GM18861 (cell line): ENCODE measurements around the gene ZNF627.
"Not testable (repeated sequence)": the region's sequence is repeated elsewhere in the genome, so short reads cannot be mapped to it uniquely, and the experiment has no call there.

Experiments used
- ATAC-seq: cut with Tn5 transposase; IDR thresholded peaks from one replicate; pipeline ENCODE4 v1.9.1; 2021; ENCODE audit not compliant: unreplicated experiment

The ZNF627 gene

DNA sequence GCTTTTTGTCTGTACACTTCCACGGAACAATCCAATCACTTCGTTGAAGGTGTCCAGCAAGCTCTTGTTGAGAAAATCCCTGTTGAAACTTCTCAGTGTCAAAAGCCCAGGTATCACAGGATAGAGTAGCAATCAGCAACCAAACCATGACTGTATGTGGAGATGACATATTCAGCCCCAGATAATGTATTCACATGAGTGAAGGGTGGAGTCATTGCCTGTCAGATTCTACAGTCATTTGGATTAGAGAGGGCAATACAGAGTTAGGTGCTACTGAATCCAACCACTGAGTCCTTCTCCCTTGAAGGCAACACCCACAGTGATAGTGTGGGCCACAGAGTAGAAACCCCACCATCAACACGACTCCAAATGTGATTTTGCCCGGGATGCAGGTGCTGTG is 23.3 kb downstream of the ZNF627 start:
- ATAC-seq: no peak

DNA sequence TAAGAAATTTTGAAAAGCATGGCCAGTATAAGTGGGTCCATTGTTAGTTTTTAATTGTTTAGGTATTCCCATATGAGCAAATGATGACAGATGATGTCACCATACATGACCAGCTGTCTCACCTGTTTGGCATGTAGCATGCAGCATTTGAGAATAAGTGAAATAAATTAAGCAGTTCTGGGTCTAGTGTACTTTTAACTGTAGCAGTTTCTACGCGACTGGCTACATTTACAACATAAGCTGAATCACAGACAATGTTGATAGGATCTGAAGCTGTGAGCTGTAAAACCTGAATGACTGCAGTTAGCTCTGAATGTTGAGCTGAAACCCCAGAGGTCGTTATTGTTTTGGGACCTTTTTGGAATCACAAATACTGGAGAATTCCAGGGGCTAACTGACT is 25.1 kb downstream of the ZNF627 start:
- not testable (repeated sequence) for ATAC-seq

DNA sequence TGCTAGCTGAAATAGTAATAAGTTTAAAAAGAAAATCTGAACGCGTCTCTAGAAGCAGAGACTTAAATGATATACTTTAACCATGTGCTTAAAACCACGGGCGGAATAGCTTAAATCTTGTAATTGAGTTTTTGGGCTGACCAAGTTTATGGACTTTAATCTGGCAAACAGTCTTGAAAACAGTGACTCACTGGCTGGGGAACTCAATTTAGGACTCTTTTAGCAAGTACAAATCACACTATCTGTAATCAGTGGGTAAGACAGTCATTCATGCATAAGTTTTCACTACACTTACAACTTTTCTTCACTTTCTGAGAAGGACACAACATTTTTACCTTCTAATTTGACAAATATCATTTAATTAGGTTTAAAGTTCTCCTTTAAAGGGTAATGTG is 26.8 kb downstream of the ZNF627 start:
- ATAC-seq: no peak

DNA sequence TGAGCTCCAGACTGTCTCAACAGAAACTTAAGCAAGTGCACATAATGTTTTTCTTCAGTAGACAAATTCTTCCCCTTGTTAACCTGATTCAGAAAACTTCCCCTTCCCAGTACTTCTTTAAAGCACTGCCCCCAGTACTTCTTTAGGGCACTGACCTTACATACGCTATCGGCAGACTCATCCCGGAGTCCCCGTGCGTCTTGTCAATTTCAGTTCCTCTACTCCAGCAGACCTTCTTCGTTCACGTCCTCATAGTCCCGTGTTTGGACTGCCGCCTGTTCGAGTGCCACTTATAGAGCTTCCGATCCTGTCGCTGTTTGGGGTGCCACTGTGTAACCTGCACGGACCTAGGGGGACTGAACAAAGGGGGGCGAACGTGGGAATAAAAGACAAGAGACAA is 29.0 kb downstream of the ZNF627 start:
- ATAC-seq: no peak

DNA sequence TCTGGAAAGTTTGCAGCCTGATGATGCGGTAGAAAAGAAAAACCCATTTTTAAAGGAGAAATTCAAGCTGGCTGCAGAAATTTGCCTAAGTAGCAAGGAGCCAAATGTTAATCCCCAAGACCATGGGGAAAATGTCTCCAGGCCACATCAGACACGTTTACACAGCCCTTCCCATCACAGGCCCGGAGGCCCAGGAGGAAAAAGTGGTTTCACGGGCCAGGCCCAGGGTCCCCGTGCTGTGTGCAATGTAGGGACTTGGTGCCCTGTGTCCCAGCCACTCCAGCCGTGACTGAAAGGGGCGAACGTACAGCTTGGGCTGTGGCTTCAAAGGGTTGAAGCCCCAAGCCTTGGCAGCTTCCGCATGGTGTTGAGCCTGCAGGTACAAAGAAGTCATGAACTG is 35.9 kb downstream of the ZNF627 start:
- no peak for ATAC-seq

DNA sequence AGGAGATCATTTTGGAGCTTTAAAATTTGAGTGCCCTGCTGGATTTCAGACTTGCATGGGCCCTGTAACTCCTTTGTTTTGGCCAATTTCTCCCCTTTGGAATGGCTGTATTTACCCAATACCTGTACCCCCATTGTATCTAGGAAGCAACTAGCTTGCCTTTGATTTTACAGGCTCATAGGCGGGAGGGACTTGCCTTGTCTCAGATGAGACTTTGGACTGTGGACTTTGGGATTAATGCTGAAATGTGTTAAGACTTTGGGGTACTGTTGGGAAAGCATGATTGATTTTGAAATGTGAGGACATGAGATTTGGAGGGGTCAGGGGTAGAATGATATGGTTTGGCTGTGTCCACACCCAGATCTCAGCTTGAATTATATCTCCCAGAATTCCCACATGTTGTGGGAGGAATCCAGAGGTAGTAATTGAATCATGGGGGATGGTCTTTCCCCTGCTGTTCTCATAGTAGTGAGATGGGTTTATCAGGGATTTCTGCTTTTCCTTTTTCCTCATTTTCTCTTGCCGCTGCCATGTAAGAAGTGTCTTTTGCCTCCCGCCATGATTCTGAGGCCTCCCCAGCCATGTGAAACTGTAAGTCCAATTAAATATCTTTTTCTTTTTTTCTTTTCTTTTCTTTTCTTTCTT is 36.9 kb downstream of the ZNF627 start:
- not testable (repeated sequence) for ATAC-seq

DNA sequence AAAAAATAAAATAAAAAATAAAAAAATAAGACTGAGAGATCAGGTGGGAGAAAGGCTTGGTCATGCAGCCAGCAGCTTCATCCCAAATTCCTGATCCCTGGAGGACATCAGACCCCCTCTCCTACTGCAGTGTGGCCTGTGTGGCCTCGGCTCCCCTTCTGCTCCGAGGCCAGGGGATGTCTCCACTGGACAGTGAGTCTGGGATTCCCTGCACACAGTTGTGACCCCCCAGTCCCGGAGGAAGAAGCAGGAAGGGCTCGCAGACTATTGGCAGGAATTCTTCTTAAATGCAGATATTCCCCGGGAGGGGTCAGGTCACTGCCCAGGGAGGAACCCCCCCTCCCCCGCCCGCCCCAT is 41.9 kb downstream of the ZNF627 start:
- ATAC-seq: no peak

DNA sequence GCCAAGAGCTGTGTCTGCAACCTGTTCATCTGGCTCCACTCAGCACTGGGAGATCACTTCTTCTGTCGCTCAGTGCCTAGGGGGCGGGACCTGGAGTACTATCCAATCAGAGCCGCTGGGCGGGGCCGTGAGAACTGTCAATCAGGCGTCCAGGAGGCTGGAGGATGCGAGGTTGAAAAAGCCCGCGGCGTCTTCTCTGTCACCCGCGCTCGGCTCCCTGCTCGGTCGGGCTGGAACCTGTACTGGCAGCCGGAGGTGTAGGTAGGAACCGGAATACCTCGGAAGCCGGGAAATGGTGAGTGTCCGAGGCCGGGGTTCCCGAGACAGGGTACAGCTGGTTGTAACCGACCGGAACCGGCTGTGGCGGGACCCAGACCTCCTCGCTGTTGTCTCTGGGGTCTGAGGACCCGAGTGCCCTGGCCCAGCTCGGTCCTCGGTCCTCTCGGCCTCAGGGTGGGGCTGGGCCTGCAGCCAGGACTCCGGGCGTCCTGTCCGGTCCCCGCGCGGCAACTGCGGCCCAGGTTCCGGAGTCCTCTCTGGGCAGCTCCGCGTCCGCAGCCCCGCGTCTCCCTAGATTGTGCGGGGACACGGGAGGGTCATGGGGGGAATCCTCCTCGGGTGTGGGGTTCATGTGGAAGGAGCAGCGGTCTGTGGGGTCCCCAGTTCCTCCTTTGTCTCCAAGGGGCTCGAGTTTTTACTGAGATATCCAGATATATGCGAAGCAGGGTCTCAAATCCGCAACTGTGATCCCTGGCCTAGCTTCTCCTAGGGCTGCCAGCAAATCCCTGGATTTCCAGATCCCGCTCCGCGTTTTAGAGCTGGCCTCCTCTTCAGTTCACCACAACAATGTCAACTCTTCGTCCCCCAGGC is 42.6 kb downstream of the ZNF627 start:
- ATAC-seq: no peak

DNA sequence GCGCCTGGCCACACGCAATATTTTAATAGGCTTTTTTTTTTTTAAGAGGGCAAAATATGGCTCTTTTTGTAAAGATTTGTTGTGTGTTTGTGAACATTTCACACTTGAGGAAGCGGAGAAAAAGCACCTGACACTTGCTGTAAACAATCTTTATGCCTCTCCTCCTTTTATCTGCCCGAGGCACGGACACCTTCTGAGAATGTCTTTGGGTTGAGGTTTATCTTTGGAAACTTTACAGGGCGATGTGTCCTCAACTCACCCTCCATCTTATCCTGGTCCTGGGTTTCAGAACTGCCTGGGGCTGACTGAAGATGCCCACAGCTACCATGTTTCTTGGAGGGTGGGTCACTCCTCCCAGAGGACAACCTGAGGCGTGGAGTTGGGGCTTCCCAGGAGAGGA is 44.0 kb downstream of the ZNF627 start:
- ATAC-seq: no peak

DNA sequence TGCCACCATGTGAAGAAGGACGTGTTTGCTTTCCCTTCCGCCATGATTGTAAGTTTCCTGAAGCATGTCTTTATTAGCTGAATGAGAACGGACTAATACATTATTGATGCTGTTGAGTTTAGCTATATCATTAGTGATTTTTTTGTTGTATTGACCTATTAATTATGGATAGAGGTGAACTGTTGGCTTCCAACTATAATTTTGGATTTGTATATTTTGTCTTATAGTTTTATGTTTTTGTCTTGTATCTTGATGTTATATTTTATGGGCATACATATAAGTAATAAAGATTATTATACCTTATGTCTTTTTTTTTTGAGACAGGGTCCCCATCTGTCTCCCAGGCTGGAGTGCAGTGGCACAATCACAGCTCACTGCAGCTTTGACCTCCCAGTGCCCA is 45.6 kb downstream of the ZNF627 start:
- no peak for ATAC-seq

DNA sequence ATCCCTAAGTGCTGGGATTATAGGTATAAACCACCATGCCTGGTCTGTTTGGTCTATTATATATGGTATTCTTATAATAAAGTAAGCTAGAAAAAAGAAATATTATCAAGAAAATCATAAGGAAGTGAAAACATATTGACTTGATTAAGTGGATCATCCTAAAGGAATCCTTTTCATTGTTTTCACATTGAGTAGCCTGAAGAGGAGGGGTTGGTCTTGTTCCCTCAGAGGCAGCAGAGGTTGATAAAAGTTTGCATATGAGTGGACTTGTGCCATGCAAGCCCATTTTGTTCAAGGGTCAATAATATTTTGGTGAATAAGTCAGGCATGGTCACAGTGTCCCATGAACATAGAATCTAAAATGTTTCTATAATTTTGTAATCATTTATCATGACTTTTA is 52.7 kb downstream of the ZNF627 start:
- no peak for ATAC-seq

DNA sequence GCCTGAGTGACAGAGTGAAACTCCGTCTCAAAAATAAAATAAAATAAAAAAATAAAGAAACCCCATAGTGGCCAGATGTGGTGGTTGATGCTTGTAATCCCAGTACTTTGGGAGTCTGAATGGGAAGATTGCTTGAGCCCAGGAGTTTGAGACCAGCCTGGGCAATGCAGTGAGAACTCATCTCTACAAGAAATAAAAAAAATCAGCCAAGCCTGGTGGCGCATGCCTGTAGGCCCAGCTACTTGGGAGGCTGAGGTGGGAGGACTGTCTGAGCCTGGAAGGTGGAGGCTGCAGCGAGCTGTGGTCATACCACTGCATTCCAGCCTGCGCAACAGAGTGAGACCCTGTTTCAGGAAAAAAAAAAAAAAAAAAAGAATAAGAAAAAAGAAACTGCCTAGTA is 53.8 kb downstream of the ZNF627 start:
- ATAC-seq: no peak

DNA sequence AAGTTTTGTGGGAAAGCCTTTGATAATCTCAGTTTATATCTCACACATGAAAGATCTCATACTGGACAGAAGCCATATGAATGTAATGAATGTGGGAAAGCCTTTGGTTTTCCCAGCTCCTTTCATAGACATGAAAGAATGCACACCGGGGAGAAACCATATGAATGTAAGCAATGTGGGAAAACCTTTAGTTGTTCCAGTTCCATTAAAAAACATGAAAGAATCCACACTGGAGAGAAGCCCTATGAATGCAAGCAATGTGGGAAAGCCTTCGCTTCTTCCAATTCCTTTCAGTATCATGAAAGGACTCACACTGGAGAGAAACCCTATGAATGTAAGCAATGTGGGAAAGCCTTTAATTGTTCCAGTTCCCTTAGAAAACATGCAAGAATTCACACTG is 54.8 kb downstream of the ZNF627 start:
- ATAC-seq: no peak

DNA sequence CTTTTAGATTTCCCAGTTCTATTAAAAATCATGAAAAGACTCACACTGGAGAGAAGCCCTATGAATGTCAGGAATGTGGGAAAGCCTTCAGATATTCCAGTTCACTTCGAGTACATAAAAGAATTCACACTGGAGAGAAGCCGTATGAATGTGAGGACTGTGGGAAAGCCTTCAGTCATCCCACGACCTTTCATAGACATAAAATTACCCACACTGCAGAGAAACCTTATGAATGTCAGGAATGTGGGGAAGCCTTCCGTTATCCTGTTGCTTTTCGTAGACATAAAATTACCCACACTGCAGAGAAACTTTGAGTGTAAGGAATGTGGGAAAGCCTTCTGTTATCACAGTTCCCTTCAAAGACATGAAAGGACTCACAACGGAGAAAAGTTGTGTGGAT is 55.2 kb downstream of the ZNF627 start:
- ATAC-seq: no peak

DNA sequence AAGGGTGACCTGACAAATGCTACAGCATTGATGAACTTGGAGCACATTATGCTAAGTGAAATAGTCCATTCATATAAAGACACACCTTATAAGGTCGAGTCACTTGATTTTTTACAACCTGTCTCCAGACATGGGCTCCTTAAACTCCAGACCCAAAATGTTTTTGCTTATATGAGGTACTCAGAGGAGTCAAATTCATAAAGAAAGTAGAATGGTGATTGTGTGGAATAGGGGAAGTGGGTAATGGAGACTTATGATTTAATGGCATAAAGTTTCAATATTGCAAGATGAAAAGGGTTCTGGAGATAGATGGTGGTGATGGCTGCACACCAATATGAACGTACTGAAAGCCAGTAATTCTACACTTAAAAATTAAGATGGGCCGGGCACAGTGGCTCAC is 59.3 kb downstream of the ZNF627 start:
- no peak for ATAC-seq

DNA sequence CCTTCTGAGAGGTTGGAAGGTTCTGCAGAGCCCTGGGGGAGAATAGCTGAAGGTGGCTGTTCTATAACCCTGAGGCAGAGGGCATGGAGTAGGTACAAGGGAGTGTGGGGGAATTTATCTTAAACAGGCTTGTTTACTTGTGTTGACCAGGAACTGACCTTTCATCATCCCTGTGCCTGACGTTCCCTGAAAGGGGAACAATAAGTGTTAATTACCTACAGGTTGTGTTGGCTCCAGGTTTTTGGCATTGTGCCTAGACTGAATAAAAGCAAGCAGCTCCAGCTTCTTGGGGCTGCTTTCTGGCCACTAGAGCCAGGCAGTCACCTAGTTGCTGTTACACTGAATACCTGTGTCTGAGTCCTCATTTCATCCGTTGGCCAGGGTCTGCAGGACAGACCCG is 60.0 kb downstream of the ZNF627 start:
- no peak for ATAC-seq

DNA sequence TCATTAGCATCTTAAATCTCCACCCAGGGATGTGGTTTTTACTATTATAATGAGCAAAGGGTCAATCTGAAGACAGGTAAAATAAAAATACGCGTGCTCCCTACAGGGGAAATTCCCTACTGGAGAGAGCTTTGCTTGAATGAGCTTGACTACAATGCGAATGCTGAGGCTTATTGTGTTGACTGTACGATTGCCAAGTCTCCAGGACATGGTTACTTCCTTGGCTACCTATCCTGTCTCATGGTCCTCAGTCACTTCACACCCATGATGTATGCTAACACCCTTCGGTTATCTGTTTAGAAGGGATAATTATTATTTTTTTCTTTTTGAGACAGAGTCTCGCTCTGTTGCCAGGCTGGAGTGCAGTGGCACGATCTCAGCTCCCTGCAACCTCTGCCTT is 61.7 kb downstream of the ZNF627 start:
- no peak for ATAC-seq

DNA sequence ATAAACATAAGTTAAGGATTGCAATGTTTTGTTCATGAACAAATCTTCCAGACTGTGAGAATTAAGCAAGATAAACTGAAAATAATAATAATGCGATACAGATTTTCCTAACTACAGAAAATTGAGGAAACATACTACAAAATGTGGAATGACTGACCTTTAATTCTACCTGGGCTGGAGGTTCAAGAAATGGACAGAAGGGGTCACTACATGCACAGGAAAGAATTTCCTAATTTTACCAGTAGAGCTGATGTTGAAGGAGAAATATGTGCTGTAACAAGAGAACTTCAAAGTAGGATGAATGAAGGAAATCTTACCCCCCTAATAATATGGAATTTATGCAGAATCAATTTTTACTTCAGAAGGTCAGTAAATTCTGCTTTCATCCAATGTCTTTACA is 62.3 kb downstream of the ZNF627 start:
- no peak for ATAC-seq

DNA sequence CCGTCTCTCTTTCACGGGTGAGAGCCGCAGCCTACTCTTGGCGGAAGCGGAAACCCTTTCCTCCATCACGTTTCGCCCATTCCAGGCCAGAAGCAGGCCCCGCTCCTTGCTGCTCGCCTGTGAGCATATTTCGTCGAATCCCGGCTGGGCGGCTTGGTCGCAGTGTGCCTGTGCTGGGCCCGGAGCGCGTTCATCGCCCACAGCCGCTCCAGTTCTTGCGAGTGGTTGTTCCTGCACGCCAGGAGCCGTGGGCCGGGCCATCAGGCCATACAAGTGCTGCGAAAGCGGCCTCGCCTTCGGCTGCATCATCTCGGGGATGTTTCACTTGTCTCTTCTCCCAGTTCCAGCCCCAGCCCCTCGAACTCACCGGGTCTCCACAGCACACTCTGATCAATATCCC is 65.0 kb downstream of the ZNF627 start:
- ATAC-seq: no peak

DNA sequence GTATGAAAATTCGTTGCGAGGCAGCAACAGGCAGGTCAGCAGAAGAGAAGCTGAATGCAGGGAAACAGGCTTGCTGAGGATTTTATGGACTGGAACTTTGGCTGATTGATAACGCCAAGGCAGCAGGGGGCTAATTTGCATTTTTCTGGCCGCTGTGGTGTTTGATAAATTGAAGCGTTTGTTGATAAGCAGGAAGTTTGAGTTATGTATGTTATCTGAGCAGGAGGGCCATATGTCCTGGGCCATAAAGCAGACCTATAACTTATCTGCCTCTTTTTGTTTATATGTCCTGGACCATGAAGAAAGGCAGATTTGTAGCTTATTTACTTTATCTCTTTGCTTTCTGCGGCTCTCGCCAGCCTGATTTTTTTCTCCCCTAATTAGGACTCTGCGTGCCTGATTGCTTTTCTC is 65.9 kb downstream of the ZNF627 start:
- ATAC-seq: no peak
